Dermis lymphatic vessel endothelial cell (primary cell): ENCODE measurements around the gene PCDHA5. TPM values are rescaled to one million over a fixed set of nuclear protein-coding genes. Genes with fewer than 3 reads are reported as not detected.

Experiments used
- total RNA-seq: library from RNA; depleted of rRNA; stranded (reverse); fragments of >200 nt; gene quantifications from 2 replicates; pipeline ENCODE4 v1.2.1, GENCODE V29; 2014

PCDHA5 gene
- under 0.01 TPM in 1 of 2 replicates, not detected in the other for total RNA-seq

GRCh38 chr5:140821375-140822280 lies at the start of gene PCDHA5:
TSS of gene PCDHA5 (plus strand) at chr5:140821613.

GRCh38 chr5:140785905-140786686 lies 35.3 kb upstream of the PCDHA5 start, which contains the start of gene PCDHA1:
TSS of gene PCDHA1 (plus strand) at chr5:140786140.

GRCh38 chr5:140794595-140795258 lies 26.7 kb upstream of the PCDHA5 start, which contains the start of gene PCDHA2:
TSS of gene PCDHA2 (plus strand) at chr5:140794852.

GRCh38 chr5:140800816-140801493 lies 20.5 kb upstream of the PCDHA5 start, which contains the start of gene PCDHA3:
TSS of gene PCDHA3 (plus strand) at chr5:140801057.

GRCh38 chr5:140806834-140807775 lies 14.3 kb upstream of the PCDHA5 start, which contains the start of gene PCDHA4:
TSS of gene PCDHA4 (plus strand) at chr5:140807068.

GRCh38 chr5:140827704-140828361 lies 6.4 kb downstream of the PCDHA5 start, which contains the start of gene PCDHA6:
TSS of gene PCDHA6 (plus strand) at chr5:140827960. CDS start at chr5:140828092, 132 bp downstream.

GRCh38 chr5:140833993-140834392 lies 12.6 kb downstream of the PCDHA5 start, which contains the start of gene PCDHA7:
TSS of gene PCDHA7 (plus strand) at chr5:140834269. CDS start at chr5:140834384, 115 bp downstream.

GRCh38 chr5:140840978-140841962 lies 19.9 kb downstream of the PCDHA5 start, which contains the start of gene PCDHA8:
TSS of gene PCDHA8 (plus strand) at chr5:140841187. CDS start at chr5:140841322, 135 bp downstream.

GRCh38 chr5:140848139-140849102 lies 27.0 kb downstream of the PCDHA5 start, which contains the start of gene PCDHA9:
TSS of gene PCDHA9 (plus strand) at chr5:140848382. CDS start at chr5:140848496, 114 bp downstream.

GRCh38 chr5:140855772-140856674 lies 34.6 kb downstream of the PCDHA5 start, which contains the start of gene PCDHA10:
TSS of gene PCDHA10 (plus strand) at chr5:140855897. CDS start at chr5:140856049, 152 bp downstream.

GRCh38 chr5:140868721-140869554 lies 47.5 kb downstream of the PCDHA5 start, which contains the start of gene PCDHA11:
TSS of gene PCDHA11 (plus strand) at chr5:140868957. CDS start at chr5:140869104, 147 bp downstream.

